ENCODE results near the gene TNFRSF8.

DNA sequence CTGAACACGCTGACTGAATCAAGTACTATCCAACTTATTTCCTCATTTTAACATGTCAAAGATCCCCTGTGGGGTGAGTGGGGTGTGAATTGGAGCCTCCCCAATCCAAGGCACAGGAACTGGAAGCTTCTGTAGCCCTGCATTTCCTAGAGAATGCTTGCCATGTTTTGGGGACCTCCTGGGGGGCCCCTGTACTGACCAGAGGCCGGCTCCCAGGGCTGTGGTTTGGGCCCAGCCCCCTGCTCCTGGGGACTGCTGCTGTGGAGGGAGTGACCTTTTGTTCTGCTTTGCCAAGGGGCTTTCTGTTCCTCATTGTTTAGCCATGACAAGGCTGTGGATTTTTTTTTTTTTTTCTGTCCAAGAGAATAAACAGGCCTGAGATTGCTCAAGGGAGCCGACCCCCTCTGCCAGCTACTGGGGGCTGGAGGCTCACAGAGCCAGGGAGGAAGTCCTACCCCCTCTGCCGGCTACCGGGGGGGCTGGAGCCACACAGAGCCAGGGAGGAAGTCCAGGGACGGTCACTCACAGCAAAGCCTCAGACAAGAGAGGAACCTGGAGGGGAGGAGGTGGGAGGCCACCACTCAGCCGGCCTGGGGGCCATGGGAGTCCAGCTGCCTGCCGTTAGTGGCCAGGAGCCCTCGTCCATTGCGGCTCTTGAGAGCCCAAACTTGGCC lies 121.0 kb downstream of the TNFRSF8 start:
- TF ChIP-seq, protein P1, sequence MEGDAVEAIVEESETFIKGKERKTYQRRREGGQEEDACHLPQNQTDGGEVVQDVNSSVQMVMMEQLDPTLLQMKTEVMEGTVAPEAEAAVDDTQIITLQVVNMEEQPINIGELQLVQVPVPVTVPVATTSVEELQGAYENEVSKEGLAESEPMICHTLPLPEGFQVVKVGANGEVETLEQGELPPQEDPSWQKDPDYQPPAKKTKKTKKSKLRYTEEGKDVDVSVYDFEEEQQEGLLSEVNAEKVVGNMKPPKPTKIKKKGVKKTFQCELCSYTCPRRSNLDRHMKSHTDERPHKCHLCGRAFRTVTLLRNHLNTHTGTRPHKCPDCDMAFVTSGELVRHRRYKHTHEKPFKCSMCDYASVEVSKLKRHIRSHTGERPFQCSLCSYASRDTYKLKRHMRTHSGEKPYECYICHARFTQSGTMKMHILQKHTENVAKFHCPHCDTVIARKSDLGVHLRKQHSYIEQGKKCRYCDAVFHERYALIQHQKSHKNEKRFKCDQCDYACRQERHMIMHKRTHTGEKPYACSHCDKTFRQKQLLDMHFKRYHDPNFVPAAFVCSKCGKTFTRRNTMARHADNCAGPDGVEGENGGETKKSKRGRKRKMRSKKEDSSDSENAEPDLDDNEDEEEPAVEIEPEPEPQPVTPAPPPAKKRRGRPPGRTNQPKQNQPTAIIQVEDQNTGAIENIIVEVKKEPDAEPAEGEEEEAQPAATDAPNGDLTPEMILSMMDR (conservative IDR thresholded peaks at IDR 0.05; ENCODE audit: low read depth, low read length), result no peak
- no peak for TF ChIP-seq EZH2 (IDR thresholded peaks at IDR 0.05; ENCODE audit: borderline replicate concordance, low read depth, low read length, poor library complexity, severe bottlenecking)
